Vagina (tissue), 2 donors: ENCODE results near the gene CMTR2. TPM values are rescaled to one million over a fixed set of nuclear protein-coding genes. Genes with fewer than 3 reads are reported as not detected.

Experiments used
- DNase-seq, 2 donors: peaks; one replicate each; pipeline ENCODE4 v3.0.0-alpha.2; 2017; ENCODE audit errors: extremely low spot score in 2 of 2
- H3K27ac ChIP-seq: fragments of 200-600 bp; sonication (generic); one replicate; pipeline ENCODE4 v1.5.1; 2019
- H3K27me3 ChIP-seq: fragments of 200-600 bp; sonication (generic); one replicate; pipeline ENCODE4 v1.5.1; 2019
- H3K36me3 ChIP-seq, 2 donors: fragments of 200-600 bp; sonication (generic); one replicate each; pipeline ENCODE4 v1.5.1; 2017 to 2019
- H3K4me1 ChIP-seq: fragments of 200-600 bp; sonication (generic); one replicate; pipeline ENCODE4 v1.5.1; 2019
- H3K4me3 ChIP-seq, 2 donors: fragments of 200-600 bp; sonication (generic); 1 replicate in 1 of 2; 2 replicates in 1 of 2; pipeline ENCODE4 v1.5.1; 2016 to 2019
- H3K9me3 ChIP-seq: fragments of 200-600 bp; sonication (generic); one replicate; pipeline ENCODE4 v1.5.1; 2019
- CTCF ChIP-seq, 3 experiments: fragments of 450-650 bp in 2 of 3; fragments of 200-600 bp in 1 of 3; sonication (generic) in 1 of 3; IDR thresholded peaks; one replicate each; pipeline ENCODE4 v1.5.1; 2017 to 2019; ENCODE audit warnings: antibody characterized with exemption in 3 of 3, mild to moderate bottlenecking in 2 of 3, moderate library complexity in 2 of 3
- POLR2A ChIP-seq, 2 donors: fragments of 450-650 bp; IDR thresholded peaks; one replicate each; pipeline ENCODE4 v1.6.1; 2017; ENCODE audit warnings: antibody characterized with exemption in 2 of 2, mild to moderate bottlenecking in 2 of 2, moderate library complexity in 2 of 2
- POLR2AphosphoS5 ChIP-seq, 2 donors: sonication (generic); formaldehyde crosslinking; IDR thresholded peaks; one replicate each; pipeline ENCODE4 v1.9.0; 2017; ENCODE audit warnings: antibody characterized with exemption in 2 of 2, mild to moderate bottlenecking in 2 of 2, low read depth in 1 of 2; ENCODE audit not compliant: insufficient read depth in 1 of 2
- intact Hi-C: fragments of 100-400 bp; cut with DNase I; formaldehyde crosslinking; loops from one replicate; pipeline ENCODE4 v1.15.1; 2023
- total RNA-seq: library from RNA; depleted of rRNA; stranded (reverse); fragments of >200 nt; gene quantifications from one replicate; pipeline ENCODE4 v1.2.3, GENCODE V29; 2016

Gene CMTR2
- total RNA-seq, 1 donor from 2014 or later, result 19.6 TPM

- TF ChIP-seq POLR2AphosphoS5 (IDR thresholded peaks at IDR 0.05; ENCODE audit: insufficient read depth in 1 of 2, low read depth in 1 of 2) (no peak), CTCF (IDR thresholded peaks at IDR 0.05) (no peak), POLR2A (IDR thresholded peaks at IDR 0.05) (no peak)
- Histone ChIP-seq H3K36me3 (no peaks in the 10 kb centered on the region), H3K4me3 (no peak overlapping the region), H3K27me3 (no peaks in the 10 kb centered on the region), H3K9me3 (no peaks in the 10 kb centered on the region), H3K4me1 (no peaks in the 10 kb centered on the region), H3K27ac (no peak overlapping the region)
- DNase-seq, result no peak
- intact Hi-C loops, result no loop called here
Observed at GRCh38 chr16:71262391-71262790, 26.8 kb downstream of the CMTR2 start.

- intact Hi-C loops, result no loop called here
Observed at GRCh38 chr16:71260995-71261394, 28.2 kb downstream of the CMTR2 start.

GRCh38 chr16:71259086-71259485 is 30.1 kb downstream of the CMTR2 start:
- Histone ChIP-seq H3K36me3 (no peaks in the 10 kb centered on the region), H3K4me3 (no peak overlapping the region)
- intact Hi-C loops, result no loop called here

More at GRCh38 chr16:71260995-71261394, 28.2 kb downstream of the CMTR2 start:
- TF ChIP-seq POLR2AphosphoS5 (IDR thresholded peaks at IDR 0.05; ENCODE audit: insufficient read depth in 1 of 2, low read depth in 1 of 2) (no peak), CTCF (IDR thresholded peaks at IDR 0.05) (no peak), POLR2A (IDR thresholded peaks at IDR 0.05) (no peak)
- H3K9me3 ChIP-seq, result no peaks in the 10 kb centered on the region
- DNase-seq, result no peak
- H3K4me1 ChIP-seq, result no peaks in the 10 kb centered on the region
- H3K27ac ChIP-seq, result no peak overlapping the region
- H3K4me3 ChIP-seq, result no peak overlapping the region
- no peaks in the 10 kb centered on the region for H3K27me3 ChIP-seq
- no peaks in the 10 kb centered on the region for H3K36me3 ChIP-seq

GRCh38 chr16:71258372-71258771 is 30.8 kb downstream of the CMTR2 start:
- H3K4me3 ChIP-seq, result no peak overlapping the region
- H3K4me1 ChIP-seq, result no peaks in the 10 kb centered on the region
- H3K27ac ChIP-seq, result no peak overlapping the region
- no peaks in the 10 kb centered on the region for H3K27me3 ChIP-seq
- H3K9me3 ChIP-seq, result no peaks in the 10 kb centered on the region
- no peaks in the 10 kb centered on the region for H3K36me3 ChIP-seq
- intact Hi-C loops, result no loop called here
- no peak for TF ChIP-seq POLR2AphosphoS5 (IDR thresholded peaks at IDR 0.05; ENCODE audit: insufficient read depth in 1 of 2, low read depth in 1 of 2)
- TF ChIP-seq POLR2A (IDR thresholded peaks at IDR 0.05), result no peak
- no peak for TF ChIP-seq CTCF (IDR thresholded peaks at IDR 0.05)
- no peak for DNase-seq

More at GRCh38 chr16:71259086-71259485, 30.1 kb downstream of the CMTR2 start:
- TF ChIP-seq POLR2A (IDR thresholded peaks at IDR 0.05) (no peak), CTCF (IDR thresholded peaks at IDR 0.05) (no peak), POLR2AphosphoS5 (IDR thresholded peaks at IDR 0.05; ENCODE audit: insufficient read depth in 1 of 2, low read depth in 1 of 2) (no peak)
- no peaks in the 10 kb centered on the region for H3K27me3 ChIP-seq
- H3K4me1 ChIP-seq, result no peaks in the 10 kb centered on the region
- no peak for DNase-seq
- H3K9me3 ChIP-seq, result no peaks in the 10 kb centered on the region
- no peak overlapping the region for H3K27ac ChIP-seq

GRCh38 chr16:71257768-71258167 is 31.4 kb downstream of the CMTR2 start:
- Histone ChIP-seq H3K4me1 (no peaks in the 10 kb centered on the region), H3K27ac (no peak overlapping the region), H3K27me3 (no peaks in the 10 kb centered on the region), H3K4me3 (no peak overlapping the region), H3K36me3 (no peaks in the 10 kb centered on the region), H3K9me3 (no peaks in the 10 kb centered on the region)
- intact Hi-C loops, result no loop called here
- DNase-seq, result no peak
- no peak for TF ChIP-seq CTCF (IDR thresholded peaks at IDR 0.05)
- TF ChIP-seq POLR2AphosphoS5 (IDR thresholded peaks at IDR 0.05; ENCODE audit: insufficient read depth in 1 of 2, low read depth in 1 of 2), result no peak
- TF ChIP-seq POLR2A (IDR thresholded peaks at IDR 0.05), result no peak
